ENCODE data around the gene KIF26B.

DNA sequence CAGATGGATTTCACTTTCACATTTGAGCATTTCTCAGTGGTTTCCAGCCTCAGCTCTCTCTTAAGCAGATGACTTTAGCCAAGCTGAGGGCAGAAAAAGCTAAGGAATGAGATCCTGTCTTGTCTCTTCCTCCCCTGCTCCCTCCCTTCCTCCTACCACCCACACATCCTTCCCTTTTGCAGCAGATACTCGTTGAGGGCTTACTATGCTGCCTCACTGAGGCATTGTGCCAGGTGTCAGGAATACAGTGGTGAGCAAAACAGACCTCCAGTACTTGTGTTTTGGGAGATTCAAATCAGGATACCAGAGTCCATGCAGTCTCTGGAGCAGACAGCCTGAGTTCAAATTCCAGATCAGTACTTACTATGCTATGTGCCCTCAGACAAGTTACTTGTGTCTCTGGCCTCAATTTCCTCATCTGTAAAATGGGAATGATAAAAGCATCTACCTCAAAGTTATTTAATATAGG, 43.2 kb downstream of the KIF26B start:
- TF ChIP-seq, protein P1, sequence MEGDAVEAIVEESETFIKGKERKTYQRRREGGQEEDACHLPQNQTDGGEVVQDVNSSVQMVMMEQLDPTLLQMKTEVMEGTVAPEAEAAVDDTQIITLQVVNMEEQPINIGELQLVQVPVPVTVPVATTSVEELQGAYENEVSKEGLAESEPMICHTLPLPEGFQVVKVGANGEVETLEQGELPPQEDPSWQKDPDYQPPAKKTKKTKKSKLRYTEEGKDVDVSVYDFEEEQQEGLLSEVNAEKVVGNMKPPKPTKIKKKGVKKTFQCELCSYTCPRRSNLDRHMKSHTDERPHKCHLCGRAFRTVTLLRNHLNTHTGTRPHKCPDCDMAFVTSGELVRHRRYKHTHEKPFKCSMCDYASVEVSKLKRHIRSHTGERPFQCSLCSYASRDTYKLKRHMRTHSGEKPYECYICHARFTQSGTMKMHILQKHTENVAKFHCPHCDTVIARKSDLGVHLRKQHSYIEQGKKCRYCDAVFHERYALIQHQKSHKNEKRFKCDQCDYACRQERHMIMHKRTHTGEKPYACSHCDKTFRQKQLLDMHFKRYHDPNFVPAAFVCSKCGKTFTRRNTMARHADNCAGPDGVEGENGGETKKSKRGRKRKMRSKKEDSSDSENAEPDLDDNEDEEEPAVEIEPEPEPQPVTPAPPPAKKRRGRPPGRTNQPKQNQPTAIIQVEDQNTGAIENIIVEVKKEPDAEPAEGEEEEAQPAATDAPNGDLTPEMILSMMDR (IDR thresholded peaks at IDR 0.05), result no peak
- TF ChIP-seq, protein P2, sequence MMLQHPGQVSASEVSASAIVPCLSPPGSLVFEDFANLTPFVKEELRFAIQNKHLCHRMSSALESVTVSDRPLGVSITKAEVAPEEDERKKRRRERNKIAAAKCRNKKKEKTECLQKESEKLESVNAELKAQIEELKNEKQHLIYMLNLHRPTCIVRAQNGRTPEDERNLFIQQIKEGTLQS (CRISPR knock-in tag; conservative IDR thresholded peaks at IDR 0.05), result no peak
- TF ChIP-seq NFYB (CRISPR knock-in tag; conservative IDR thresholded peaks at IDR 0.05; ENCODE audit: low read depth) (no peak), TP53 (CRISPR knock-in tag; IDR thresholded peaks at IDR 0.05) (no peak), NR2C2 (CRISPR knock-in tag; IDR thresholded peaks at IDR 0.05) (no peak), ZNF263 (CRISPR knock-in tag; IDR thresholded peaks at IDR 0.05; ENCODE audit: low read depth) (no peak), JUN (CRISPR knock-in tag; IDR thresholded peaks at IDR 0.05) (no peak), ZNF138 (CRISPR knock-in tag; conservative IDR thresholded peaks at IDR 0.05) (no peak)
- TF ChIP-seq, protein P3, sequence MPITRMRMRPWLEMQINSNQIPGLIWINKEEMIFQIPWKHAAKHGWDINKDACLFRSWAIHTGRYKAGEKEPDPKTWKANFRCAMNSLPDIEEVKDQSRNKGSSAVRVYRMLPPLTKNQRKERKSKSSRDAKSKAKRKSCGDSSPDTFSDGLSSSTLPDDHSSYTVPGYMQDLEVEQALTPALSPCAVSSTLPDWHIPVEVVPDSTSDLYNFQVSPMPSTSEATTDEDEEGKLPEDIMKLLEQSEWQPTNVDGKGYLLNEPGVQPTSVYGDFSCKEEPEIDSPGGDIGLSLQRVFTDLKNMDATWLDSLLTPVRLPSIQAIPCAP (CRISPR knock-in tag; IDR thresholded peaks at IDR 0.05), result no peak
- TF ChIP-seq, protein P4, sequence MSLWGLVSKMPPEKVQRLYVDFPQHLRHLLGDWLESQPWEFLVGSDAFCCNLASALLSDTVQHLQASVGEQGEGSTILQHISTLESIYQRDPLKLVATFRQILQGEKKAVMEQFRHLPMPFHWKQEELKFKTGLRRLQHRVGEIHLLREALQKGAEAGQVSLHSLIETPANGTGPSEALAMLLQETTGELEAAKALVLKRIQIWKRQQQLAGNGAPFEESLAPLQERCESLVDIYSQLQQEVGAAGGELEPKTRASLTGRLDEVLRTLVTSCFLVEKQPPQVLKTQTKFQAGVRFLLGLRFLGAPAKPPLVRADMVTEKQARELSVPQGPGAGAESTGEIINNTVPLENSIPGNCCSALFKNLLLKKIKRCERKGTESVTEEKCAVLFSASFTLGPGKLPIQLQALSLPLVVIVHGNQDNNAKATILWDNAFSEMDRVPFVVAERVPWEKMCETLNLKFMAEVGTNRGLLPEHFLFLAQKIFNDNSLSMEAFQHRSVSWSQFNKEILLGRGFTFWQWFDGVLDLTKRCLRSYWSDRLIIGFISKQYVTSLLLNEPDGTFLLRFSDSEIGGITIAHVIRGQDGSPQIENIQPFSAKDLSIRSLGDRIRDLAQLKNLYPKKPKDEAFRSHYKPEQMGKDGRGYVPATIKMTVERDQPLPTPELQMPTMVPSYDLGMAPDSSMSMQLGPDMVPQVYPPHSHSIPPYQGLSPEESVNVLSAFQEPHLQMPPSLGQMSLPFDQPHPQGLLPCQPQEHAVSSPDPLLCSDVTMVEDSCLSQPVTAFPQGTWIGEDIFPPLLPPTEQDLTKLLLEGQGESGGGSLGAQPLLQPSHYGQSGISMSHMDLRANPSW (CRISPR knock-in tag; conservative IDR thresholded peaks at IDR 0.05; ENCODE audit: low read depth), result no peak
